Naive thymus-derived CD8-positive, alpha-beta T cell (primary cell): ENCODE data around the gene LAMTOR5. TPM values are rescaled to one million over a fixed set of nuclear protein-coding genes. Genes with fewer than 3 reads are reported as not detected.

Experiments
- ATAC-seq, 2 donors: fragments of 150-1000 bp; cut with Tn5 transposase in 1 of 2; sonication (Bioruptor Pico), chemical (Tn5 transposase) in 1 of 2; 1 replicate in 1 of 2; 2 replicates in 1 of 2; pipeline ENCODE4 v1.10.0; 2021; ENCODE audit warnings: mild to moderate bottlenecking in 2 of 2, moderate library complexity in 2 of 2
- POLR2A ChIA-PET: fragments of 350-600 bp; sonication (Branson Sonifier 250); formaldehyde crosslinking; loops from one replicate; lab custom pipeline; 2021; ENCODE audit warnings: antibody characterized with exemption; lab: Charles Lee
- DNase-seq, 10 donors: peaks; one replicate each; pipeline versions ENCODE4 v3.0.0 to v3.0.0-alpha.2; 2020 to 2022
- H3K27ac Mint-ChIP-seq, 10 donors: one replicate each; pipeline ENCODE4 v1.8.0; 2020 to 2022; ENCODE audit warnings: mild to moderate bottlenecking in 10 of 10, mixed read lengths in 10 of 10, moderate library complexity in 4 of 10, inconsistent platforms in 1 of 10
- H3K27me3 Mint-ChIP-seq, 5 donors: one replicate each; pipeline ENCODE4 v1.8.0; 2021 to 2022; ENCODE audit warnings: mixed read lengths in 5 of 5
- H3K36me3 Mint-ChIP-seq, 3 donors: one replicate each; pipeline ENCODE4 v1.8.0; 2020 to 2022; ENCODE audit warnings: mixed read lengths in 3 of 3, mild to moderate bottlenecking in 2 of 3, inconsistent platforms in 1 of 3
- H3K4me1 Mint-ChIP-seq, 4 donors: one replicate each; pipeline ENCODE4 v1.8.0; 2021 to 2022; ENCODE audit warnings: mixed read lengths in 4 of 4
- H3K4me3 Mint-ChIP-seq, 10 donors: one replicate each; pipeline ENCODE4 v1.8.0; 2020 to 2022; ENCODE audit warnings: mild to moderate bottlenecking in 10 of 10, mixed read lengths in 10 of 10, moderate library complexity in 6 of 10, inconsistent platforms in 1 of 10
- H3K9me3 Mint-ChIP-seq, 9 donors: one replicate each; pipeline ENCODE4 v1.8.0; 2020 to 2022; ENCODE audit warnings: mixed read lengths in 9 of 9, mild to moderate bottlenecking in 3 of 9, inconsistent platforms in 1 of 9, moderate library complexity in 1 of 9
- polyA plus RNA-seq, 3 donors: library from polyadenylated mRNA; unstranded; fragments of 300-500 nt; fragmentation: Illumina TruSeq; gene quantifications; one replicate each; pipeline ENCODE4 v1.2.3, GENCODE V29; 2021
- total RNA-seq, 8 experiments: library from RNA in 2 of 8; stranded (reverse) in 2 of 8; gene quantifications; one replicate each; pipeline ENCODE4 v1.2.3 and lab custom pipeline; 2021 to 2026

LAMTOR5 gene
- total RNA-seq (10 to 100 TPM; 72.0 to 76.0 TPM), polyA plus RNA-seq (100 to 1,000 TPM; 192 to 262 (median 247) TPM), total RNA-seq (lab: John Stamatoyannopoulos, UW) (24.5 to 45.4 (median 33.8) reads per million in 6 experiments)

DNA sequence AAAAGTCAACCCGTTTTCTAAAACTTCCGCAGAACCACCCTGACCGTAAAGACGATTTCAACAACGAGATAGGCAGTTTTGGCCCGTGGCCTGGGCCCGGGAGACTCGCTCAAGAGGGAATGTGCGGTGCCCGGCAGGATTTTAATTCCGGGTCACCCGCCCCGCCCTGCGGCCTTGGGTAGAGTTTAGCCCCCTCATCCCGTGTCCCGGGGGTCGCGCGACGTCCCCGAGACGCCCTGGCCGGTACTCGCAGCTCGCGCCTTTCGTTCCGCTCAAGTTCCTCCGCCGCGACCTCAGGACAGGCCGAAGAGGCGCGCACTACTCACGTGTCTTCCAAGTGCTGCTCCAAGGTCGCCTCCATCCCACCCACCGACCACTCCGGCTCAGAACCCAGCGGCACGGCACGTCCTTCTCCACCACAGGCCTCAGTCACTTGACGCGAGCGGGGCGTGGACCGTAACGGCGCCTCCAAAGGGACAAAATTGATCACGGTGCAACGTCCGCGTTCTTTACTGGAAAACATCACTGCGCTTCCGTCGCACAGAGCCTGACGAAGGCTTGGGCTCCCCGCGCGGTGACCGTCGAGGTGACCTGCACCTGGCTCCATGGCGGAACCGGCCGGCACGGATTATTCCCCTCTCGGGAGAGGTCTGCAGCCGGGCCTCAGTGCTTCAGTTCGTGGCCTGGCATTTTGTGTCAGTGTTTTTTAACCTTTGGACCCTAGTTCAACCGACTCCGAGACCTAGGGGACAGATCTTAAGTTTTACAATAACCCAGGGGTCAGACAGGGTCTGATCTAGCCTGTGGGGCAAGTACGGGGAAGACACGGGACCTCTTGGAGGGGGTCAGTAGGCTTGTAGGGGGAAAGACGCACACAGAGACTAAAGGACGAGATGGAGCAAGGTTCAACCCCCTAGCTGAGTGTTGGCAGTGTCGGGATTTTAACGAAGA is at the start of gene LAMTOR5:
LAMTOR5 (minus strand) TSS at position 435 of the 951 bp plus-strand sequence; CDS start at position 361, 74 bp downstream.
- H3K36me3 Mint-ChIP-seq: peaks cover 3 to 20% (median 5%) of the 10 kb centered on the region in 3 donors
- peak; percentile 93 to 95 for ATAC-seq
- no peaks in the 10 kb centered on the region for H3K27me3 Mint-ChIP-seq
- peak within 1 kb of the TSS; percentile 95 to 100 (median 99) for H3K4me3 Mint-ChIP-seq
- no peaks in the 10 kb centered on the region for H3K9me3 Mint-ChIP-seq
- POLR2A ChIA-PET: interaction anchor here (0.6 to 3.4 kb wide), 5 partner anchors 15 to 200 kb away, joined by 3 to 46 read pairs (median 4); partner anchors contain the start of genes KCNC4 and RBM15
- peak; percentile 78 to 96 (median 88) for DNase-seq
- H3K4me1 Mint-ChIP-seq: peaks cover 10 to 33% (median 24%) of the 10 kb centered on the region in 4 donors
- peak within 1 kb of the TSS; percentile 98 to 100 (median 100) for H3K27ac Mint-ChIP-seq

DNA sequence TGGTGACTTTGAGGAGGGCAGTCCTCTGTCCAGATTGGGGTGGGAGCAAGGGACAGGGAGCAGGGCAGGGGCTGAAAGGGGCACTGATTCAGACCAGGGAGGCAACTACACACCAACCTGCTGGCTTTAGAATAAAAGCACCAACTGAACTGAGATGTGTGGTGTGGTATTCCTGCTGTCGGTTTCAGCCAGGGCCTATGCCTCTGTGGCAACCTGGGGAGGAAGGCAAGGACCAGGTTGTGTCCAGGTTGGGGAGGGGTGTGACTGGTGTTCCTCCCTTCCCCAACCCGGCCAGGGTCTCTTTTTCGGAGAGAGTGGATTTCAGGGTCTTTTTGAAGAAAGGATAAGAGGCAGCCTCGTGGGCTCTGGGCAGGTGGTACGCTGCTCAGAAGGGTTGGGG is 49.7 kb upstream of the LAMTOR5 start:
- no peak for DNase-seq
- POLR2A ChIA-PET: no interaction called here

DNA sequence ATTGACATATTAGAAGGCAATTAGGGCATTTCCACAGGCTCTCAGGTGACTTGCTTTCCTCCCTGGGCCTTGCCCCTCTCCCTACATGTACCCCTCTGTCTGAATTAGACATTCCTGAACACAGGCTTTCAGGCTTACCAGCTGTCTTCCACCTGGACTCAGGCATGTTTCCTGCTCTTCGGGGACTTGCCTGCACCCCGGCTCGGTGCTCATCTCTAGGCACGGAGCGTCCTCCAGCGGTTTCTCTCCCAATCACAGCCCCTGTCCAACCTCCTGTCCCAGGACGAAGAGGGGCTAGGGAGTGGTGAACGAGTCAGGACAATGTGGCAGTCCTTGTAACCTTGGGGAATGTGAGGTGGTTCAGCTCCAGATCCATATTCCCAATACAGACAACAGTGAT is 47.7 kb upstream of the LAMTOR5 start:
- Mint-ChIP-seq H3K27ac (no peak overlapping the region), H3K27me3 (peaks cover 0 to 13% (median 5%) of the 10 kb centered on the region in 5 donors), H3K9me3 (no peaks in the 10 kb centered on the region), H3K36me3 (no peaks in the 10 kb centered on the region), H3K4me3 (no peak overlapping the region), H3K4me1 (no peaks in the 10 kb centered on the region)
- DNase-seq: peak in 1 of 10 donors; percentile 22
- ATAC-seq: no peak
- POLR2A ChIA-PET: no interaction called here

More for the DNA sequence above, 49.7 kb upstream of the LAMTOR5 start:
- Mint-ChIP-seq H3K36me3 (no peaks in the 10 kb centered on the region), H3K9me3 (no peaks in the 10 kb centered on the region), H3K27me3 (peaks cover 0 to 8% (median 0%) of the 10 kb centered on the region in 5 donors), H3K27ac (no peak overlapping the region), H3K4me1 (no peaks in the 10 kb centered on the region), H3K4me3 (no peak overlapping the region)
- ATAC-seq: no peak

DNA sequence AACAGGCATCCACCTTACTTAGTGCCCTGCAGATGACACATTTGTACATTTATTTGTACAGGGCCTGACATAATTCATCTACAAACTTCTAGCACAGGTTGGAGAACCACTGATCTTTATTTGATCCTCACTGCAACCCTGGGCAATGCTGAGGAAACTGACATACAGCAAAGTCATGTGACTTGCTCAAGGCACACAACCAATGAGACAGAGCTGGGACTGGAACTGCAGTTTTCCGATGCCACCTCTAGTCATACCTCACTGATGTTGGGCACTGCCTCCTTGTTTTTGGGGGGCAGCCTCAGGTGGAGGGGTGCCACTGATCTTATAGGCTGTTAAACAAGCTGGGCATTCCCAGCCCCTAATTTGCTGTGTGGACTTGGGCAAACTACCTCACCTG is 46.8 kb upstream of the LAMTOR5 start:
- no peak for ATAC-seq
- Mint-ChIP-seq H3K36me3 (no peaks in the 10 kb centered on the region), H3K27me3 (peaks cover 0 to 13% (median 8%) of the 10 kb centered on the region in 5 donors), H3K9me3 (no peaks in the 10 kb centered on the region), H3K27ac (no peak overlapping the region), H3K4me1 (no peaks in the 10 kb centered on the region), H3K4me3 (no peak overlapping the region)
- DNase-seq: no peak
- POLR2A ChIA-PET: interaction anchor here (2.0 kb wide), 1 partner anchor 247 kb away, joined by 5 read pairs; no protein-coding TSS in a partner anchor

DNA sequence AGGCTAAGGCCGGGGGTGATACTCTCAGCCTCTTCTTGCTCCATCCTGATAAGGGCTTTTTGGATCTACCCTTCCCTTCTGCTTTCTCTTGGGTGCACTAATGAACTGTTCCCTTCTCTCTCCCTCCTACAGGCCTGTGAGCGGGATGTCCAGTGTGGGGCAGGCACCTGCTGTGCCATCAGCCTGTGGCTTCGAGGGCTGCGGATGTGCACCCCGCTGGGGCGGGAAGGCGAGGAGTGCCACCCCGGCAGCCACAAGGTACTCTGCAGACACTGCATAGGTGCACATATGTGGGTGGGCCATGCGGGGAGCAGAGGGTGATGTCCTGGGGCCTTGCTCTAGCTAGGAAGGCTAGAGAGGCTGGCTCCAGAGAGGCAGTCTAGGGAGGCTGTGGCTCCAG is 46.3 kb upstream of the LAMTOR5 start:
- no peaks in the 10 kb centered on the region for H3K4me1 Mint-ChIP-seq
- DNase-seq (no peak), ATAC-seq (no peak)
- peaks cover 0 to 13% (median 8%) of the 10 kb centered on the region in 5 donors for H3K27me3 Mint-ChIP-seq
- H3K4me3 Mint-ChIP-seq: no peak overlapping the region
- no peaks in the 10 kb centered on the region for H3K36me3 Mint-ChIP-seq
- H3K9me3 Mint-ChIP-seq: no peaks in the 10 kb centered on the region
- H3K27ac Mint-ChIP-seq: peak overlapping the region in 1 of 10 donors; percentile 56
- POLR2A ChIA-PET: interaction anchor here (2.0 kb wide), 1 partner anchor 246 kb away, joined by 5 read pairs; no protein-coding TSS in a partner anchor

DNA sequence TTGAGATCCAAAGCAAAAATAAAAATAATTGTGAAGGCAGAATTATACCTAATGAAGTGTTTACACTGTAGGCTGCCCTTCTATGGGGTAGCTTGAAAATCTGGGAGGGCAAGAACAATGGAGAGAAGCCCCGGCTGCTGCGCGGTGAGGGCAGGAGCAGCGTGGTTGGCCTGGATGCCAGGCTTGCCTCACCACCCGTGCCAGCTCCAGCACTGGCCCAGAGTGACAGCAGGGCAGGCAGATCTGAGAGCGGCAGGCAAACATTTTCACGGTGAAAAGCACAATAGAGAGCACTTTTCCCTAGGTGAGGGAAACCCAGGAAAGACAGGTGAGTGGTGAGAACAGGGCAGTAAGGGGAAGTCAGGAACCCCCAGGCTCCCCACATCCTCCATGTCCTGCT is 44.8 kb upstream of the LAMTOR5 start:
- H3K4me1 Mint-ChIP-seq: no peaks in the 10 kb centered on the region
- POLR2A ChIA-PET: no interaction called here
- peaks cover 0 to 13% (median 10%) of the 10 kb centered on the region in 5 donors for H3K27me3 Mint-ChIP-seq
- no peak overlapping the region for H3K27ac Mint-ChIP-seq
- H3K4me3 Mint-ChIP-seq: no peak overlapping the region
- no peaks in the 10 kb centered on the region for H3K36me3 Mint-ChIP-seq
- H3K9me3 Mint-ChIP-seq: no peaks in the 10 kb centered on the region
- DNase-seq (no peak), ATAC-seq (no peak)

DNA sequence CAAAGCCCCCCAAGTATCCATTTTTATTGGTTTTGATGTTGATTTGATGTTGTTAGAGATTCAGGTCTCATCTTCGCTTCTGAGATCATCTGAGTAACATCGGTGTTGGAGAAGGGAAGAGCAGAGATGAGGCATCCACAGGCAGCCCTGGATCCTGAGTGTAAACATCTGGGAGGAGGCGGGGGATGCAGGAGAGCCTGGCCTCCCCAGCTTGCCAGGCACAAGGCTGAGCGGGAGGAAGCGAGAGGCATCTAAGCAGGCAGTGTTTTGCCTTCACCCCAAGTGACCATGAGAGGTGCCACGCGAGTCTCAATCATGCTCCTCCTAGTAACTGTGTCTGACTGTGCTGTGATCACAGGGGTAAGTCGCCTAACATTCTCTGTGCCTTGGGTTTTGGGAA is 43.4 kb upstream of the LAMTOR5 start, which contains the start of gene PROK1:
PROK1 (plus strand) TSS at position 221 of the 400 bp plus-strand sequence; CDS start at position 289, 68 bp downstream.
- H3K27me3 Mint-ChIP-seq: peaks cover 0 to 13% (median 10%) of the 10 kb centered on the region in 5 donors

DNA sequence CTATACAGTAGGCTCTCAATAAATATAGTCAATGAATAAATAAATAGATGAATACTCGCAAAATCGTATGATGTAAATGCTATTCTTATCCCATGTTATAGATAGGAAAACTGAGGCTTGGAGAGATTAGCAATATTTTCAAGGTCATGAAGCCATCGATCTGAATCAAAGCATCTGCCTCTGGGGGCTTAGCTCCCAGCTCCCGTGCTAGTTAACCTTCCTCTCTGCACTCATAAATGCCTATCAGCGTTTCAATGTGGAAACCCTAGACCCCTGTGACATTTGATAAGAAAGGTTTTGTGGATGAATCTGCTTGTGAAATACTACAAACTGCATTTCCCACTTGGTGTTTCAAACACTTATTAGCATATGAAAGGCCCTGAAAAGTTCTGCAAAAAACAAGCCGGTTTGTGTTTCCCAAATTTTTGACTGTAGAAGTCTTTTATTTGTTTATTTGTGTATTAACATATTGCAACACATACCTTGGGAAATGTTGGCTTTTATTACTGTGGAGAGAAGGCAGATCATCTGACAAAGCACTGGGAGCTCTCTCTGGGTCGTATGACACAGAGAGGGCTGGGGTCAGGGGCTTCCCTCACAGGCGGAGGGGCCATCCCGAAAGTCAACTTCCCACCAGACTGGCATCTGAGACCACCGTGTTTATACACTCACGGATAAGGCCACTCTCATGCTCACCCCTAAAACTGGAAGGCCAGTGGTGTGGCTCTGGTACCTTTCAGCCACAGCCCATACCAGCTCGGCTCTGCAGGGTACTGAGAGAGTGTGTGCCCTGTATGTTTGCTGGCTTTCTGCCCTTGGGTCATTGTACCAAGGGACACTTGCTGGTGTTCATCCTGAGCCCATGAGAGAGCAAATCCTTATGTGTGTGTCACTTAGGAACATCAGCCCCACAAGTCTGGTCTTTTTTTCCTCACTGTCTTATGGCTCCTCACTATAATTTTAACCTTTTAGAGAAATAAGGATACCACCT is 42.5 kb upstream of the LAMTOR5 start:
- Mint-ChIP-seq H3K9me3 (no peaks in the 10 kb centered on the region), H3K27me3 (peaks cover 0 to 11% (median 10%) of the 10 kb centered on the region in 5 donors), H3K27ac (no peak overlapping the region), H3K4me1 (no peaks in the 10 kb centered on the region), H3K4me3 (no peak overlapping the region), H3K36me3 (no peaks in the 10 kb centered on the region)
- DNase-seq (no peak), ATAC-seq (no peak)
- POLR2A ChIA-PET: no interaction called here

More for the DNA sequence above, 43.4 kb upstream of the LAMTOR5 start, which contains the start of gene PROK1:
- POLR2A ChIA-PET: no interaction called here
- Mint-ChIP-seq H3K4me3 (no peak within 1 kb of the TSS), H3K27ac (no peak within 1 kb of the TSS), H3K4me1 (no peaks in the 10 kb centered on the region), H3K9me3 (no peaks in the 10 kb centered on the region), H3K36me3 (no peaks in the 10 kb centered on the region)
- DNase-seq (no peak), ATAC-seq (no peak)

DNA sequence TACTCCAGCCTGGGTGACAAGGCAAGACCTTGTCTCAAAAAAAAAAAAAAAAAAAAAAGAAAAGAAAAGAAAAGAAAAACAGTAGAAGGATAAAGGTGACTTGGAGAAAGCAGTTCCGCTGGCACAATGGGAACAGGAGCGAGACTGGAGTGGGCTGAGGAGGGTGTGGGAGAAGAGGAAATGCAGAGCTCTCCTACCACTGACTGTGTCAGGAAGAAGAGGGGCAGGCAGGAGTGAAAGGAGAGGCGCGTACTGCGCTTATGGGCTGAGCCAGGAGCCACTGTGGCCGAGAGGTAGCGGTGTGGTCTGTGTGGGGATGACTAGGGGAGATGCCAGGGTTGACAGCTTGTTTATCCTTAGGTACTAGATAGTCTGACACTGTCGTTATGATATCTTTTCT is 37.1 kb upstream of the LAMTOR5 start:
- DNase-seq (no peak), ATAC-seq (no peak)
- Mint-ChIP-seq H3K27ac (no peak overlapping the region), H3K27me3 (peaks cover 0 to 11% (median 3%) of the 10 kb centered on the region in 5 donors), H3K36me3 (no peaks in the 10 kb centered on the region), H3K9me3 (no peaks in the 10 kb centered on the region), H3K4me1 (no peaks in the 10 kb centered on the region), H3K4me3 (no peak overlapping the region)
- POLR2A ChIA-PET: no interaction called here

DNA sequence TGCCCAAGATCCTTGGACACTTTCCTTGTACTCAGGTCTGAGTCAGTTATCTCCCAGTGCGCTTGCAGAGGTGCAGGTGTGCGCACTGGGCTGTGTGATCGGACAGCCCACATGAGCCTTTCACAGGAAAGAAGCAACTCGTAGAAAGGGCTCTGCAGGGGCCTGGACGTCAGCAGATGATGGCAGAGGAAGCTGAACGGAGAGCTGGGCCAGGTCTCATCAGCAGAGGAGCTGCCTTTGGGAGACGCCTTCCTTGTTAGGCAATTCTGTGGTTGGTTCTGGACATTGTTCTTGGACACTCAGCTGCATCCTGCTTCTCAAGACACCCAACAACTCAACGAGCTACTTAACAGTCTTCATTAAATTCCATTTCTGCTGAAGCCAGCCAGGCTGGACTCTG is 36.0 kb upstream of the LAMTOR5 start:
- H3K27me3 Mint-ChIP-seq: peaks cover 0 to 11% (median 3%) of the 10 kb centered on the region in 5 donors
- POLR2A ChIA-PET: no interaction called here
- ATAC-seq: no peak
- no peaks in the 10 kb centered on the region for H3K9me3 Mint-ChIP-seq
- no peak for DNase-seq
- no peaks in the 10 kb centered on the region for H3K36me3 Mint-ChIP-seq
- H3K4me3 Mint-ChIP-seq: no peak overlapping the region
- H3K27ac Mint-ChIP-seq: no peak overlapping the region
- no peaks in the 10 kb centered on the region for H3K4me1 Mint-ChIP-seq

DNA sequence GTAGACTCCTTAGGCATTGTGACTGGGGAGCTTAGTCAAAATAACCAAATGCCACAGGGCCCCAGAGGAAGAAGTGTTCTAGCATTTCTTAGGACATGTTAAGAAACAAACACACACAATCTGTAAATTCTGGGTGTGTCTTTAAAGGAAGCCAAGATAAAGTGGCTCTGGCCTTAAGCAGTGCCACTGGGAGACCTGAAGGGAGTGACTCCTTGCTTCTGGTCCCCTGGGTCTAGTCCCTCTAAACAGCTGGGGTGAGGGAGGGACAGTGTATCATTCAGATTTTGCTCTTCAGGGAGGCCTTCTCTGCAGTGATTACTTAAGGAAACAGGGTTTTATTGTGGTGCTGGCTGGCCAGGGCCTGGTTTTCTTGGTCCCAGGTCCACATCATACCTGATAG is 34.4 kb upstream of the LAMTOR5 start:
- H3K36me3 Mint-ChIP-seq: no peaks in the 10 kb centered on the region
- H3K27ac Mint-ChIP-seq: no peak overlapping the region
- ATAC-seq (no peak), DNase-seq (no peak)
- peaks cover 0 to 3% (median 0%) of the 10 kb centered on the region in 4 donors for H3K4me1 Mint-ChIP-seq
- peaks cover 0 to 11% (median 1%) of the 10 kb centered on the region in 5 donors for H3K27me3 Mint-ChIP-seq
- H3K4me3 Mint-ChIP-seq: no peak overlapping the region
- POLR2A ChIA-PET: no interaction called here
- no peaks in the 10 kb centered on the region for H3K9me3 Mint-ChIP-seq

DNA sequence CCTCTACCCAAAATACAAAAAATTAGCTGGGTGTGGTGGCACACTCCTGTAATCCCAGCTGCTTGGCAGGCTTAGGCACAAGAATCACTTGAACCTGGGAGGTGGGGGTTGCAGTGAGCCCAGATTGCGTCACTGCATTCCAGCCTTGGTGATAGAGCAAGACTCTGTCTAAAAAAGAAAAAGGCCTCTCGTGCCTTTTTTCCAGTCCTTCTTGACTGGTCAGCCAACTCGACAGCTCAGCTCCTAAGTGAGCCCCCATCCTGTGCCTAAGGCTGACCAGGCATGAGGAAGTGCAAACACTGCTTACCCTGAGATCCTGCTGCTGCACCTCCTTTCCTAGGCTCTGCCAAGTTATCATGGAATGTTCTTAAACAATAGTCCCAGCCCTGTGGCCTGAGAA is 33.4 kb upstream of the LAMTOR5 start:
- H3K27ac Mint-ChIP-seq: peak overlapping the region in 1 of 10 donors; percentile 28
- DNase-seq (no peak), ATAC-seq (no peak)
- H3K27me3 Mint-ChIP-seq: peaks cover 0 to 11% (median 1%) of the 10 kb centered on the region in 5 donors
- POLR2A ChIA-PET: no interaction called here
- H3K9me3 Mint-ChIP-seq: no peaks in the 10 kb centered on the region
- H3K36me3 Mint-ChIP-seq: no peaks in the 10 kb centered on the region
- H3K4me3 Mint-ChIP-seq: no peak overlapping the region
- peaks cover 0 to 3% (median 0%) of the 10 kb centered on the region in 4 donors for H3K4me1 Mint-ChIP-seq
